GM18951 (cell line): ENCODE measurements around the gene HLCS.

Experiments
- POLR2A ChIP-seq: IDR thresholded peaks from 4 replicates; pipeline ENCODE4 v1.6.1; 2011; ENCODE audit warnings: mild to moderate bottlenecking; ENCODE audit not compliant: insufficient read length, insufficient read depth; ENCODE audit errors: extremely low read depth
- in situ Hi-C: fragments of 300-500 bp; cut with MboI; formaldehyde crosslinking; loops from one replicate; pipeline ENCODE4 v1.12.0; 2022; ENCODE audit warnings: low sequenced_read_pairs, mixed read lengths, inconsistent platforms; ENCODE audit not compliant: unreplicated experiment

Gene HLCS

GRCh38 chr21:36949171-36950141, 17.0 kb downstream of the HLCS start:
- TF ChIP-seq POLR2A = no peak
- in situ Hi-C loops = loop anchor here (25.0 kb wide), 1 partner anchor 312 kb away; no protein-coding TSS in a partner anchor

- in situ Hi-C loops = loop anchor here (25.0 kb wide), 1 partner anchor 311 kb away; no protein-coding TSS in a partner anchor
- TF ChIP-seq POLR2A = no peak
Observed at GRCh38 chr21:36948686-36949085, 17.8 kb downstream of the HLCS start.

- TF ChIP-seq POLR2A = no peak
- in situ Hi-C loops = loop anchor here (25.0 kb wide), 1 partner anchor 310 kb away; no protein-coding TSS in a partner anchor
Observed at GRCh38 chr21:36946949-36947356, 19.5 kb downstream of the HLCS start.

DNA sequence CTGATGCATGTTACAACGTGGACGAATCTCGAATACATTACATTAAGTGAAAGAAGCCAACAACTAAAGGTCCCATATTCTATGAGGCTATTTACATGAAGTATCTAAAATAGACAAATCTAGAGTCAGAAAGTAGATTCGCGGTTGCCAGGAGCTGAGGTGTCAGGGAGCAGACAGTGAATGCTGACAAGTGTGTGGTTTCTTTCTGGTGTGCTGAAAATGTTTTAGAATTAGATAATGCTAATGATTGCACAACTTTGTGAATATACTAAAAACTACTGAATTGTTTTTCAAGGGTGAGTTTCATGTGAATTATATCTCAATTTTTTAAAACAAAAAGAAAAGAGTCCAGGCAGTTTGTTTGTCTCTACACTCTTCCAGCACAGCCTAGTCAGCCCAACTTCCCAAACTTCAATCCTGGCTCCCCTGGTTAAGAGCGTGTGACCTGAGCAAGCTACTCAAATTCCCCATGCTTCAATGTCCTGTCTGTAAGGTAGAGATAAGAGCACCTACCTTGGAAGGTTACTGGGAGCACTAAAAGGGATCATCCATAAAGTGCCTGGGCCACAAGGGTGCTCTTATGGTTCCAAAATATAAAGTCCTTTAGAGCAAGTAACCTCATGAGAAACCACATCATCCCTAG, 20.9 kb downstream of the HLCS start:
- in situ Hi-C loops = loop anchor here (25.0 kb wide), 1 partner anchor 308 kb away; no protein-coding TSS in a partner anchor
- no peak for TF ChIP-seq POLR2A

DNA sequence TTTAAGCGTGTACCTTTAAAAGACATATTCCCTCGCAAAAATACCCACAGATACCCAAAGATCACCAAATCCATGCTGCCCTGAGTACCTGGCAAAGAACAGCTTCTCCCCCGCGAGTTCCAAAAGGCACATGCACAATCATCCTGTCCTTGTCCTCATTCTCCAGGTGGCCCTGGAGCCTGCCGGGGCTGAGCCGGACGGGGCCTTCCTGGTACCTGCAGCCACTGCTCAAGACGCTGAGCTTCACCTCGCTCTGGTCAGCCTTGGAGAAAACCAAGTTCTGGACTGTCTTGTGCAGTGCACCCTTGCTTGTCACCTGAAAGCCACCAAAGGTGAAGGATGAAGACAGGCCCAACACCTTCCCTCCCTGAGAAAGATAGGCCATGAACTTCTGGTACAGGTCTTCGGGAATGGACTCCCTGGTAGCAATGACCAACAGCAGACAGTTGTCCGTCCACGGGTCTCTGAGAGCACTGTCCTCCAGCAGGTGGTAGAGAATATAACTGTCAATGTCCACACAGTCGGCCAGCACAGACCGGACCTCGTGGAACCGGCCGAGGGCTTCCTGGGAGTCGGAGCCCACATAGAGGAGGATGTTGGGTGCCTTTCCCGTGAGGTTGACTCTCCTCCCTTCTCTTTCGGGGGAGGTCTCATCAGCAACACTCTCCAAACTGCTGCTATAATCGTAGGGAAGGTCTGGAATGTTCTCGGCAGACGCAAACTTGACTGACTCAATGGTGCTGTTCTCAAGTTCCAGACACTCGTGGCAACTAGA, 29.9 kb downstream of the HLCS start:
- in situ Hi-C loops = loop anchor here (25.0 kb wide), 1 partner anchor 299 kb away; no protein-coding TSS in a partner anchor
- no peak for TF ChIP-seq POLR2A

GRCh38 chr21:36934864-36935420, 31.5 kb downstream of the HLCS start:
- in situ Hi-C loops = loop anchor here (25.0 kb wide), 1 partner anchor 298 kb away; no protein-coding TSS in a partner anchor
- no peak for TF ChIP-seq POLR2A

GRCh38 chr21:36932161-36932816, 34.2 kb downstream of the HLCS start:
- no peak for TF ChIP-seq POLR2A
- in situ Hi-C loops = loop anchor here (25.0 kb wide), 1 partner anchor 295 kb away; no protein-coding TSS in a partner anchor

DNA sequence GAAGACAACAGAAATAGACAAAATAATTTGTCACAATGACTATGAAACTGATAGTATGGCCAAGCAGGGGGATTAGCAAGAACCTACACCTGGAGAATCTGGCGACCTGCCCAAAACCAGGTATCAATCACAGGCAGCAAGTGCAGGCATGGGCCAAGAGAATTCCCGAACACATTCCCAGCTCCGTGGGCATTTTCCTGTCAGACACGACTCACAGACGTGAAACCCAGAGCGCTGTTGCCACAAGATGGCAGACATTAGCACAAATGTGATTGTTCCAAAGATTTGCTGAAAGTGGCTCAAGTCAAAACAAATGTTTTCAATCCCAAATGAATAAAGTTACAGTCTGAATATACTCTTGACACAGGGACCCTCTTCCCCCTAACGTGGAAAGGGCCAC, 36.8 kb downstream of the HLCS start:
- no peak for TF ChIP-seq POLR2A
- in situ Hi-C loops = loop anchor here (10.0 to 25.0 kb wide), 2 partner anchors 292 to 505 kb away; no protein-coding TSS in a partner anchor

- no peak for TF ChIP-seq POLR2A
- in situ Hi-C loops = loop anchor here (10.0 to 25.0 kb wide), 2 partner anchors 292 to 504 kb away; no protein-coding TSS in a partner anchor
Observed at GRCh38 chr21:36928960-36929359, 37.5 kb downstream of the HLCS start.

DNA sequence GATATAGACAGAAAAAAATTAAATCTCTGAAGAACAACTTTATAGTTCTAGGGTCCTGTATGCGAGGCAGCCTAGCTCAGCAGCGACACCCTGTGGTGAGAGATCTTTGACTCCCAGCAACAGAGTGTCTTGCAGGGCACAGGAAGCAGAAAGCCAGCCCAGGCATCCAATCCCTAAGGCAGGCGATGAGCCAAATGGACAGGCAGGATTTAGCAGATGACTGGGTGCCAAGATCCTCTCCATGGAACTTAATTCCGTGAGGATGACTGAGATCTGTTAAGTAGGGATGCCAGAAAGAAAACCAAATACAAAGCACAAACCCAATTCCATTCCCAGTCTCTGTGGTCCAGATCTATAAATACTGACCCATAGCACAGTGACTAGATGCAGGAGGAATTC, 38.8 kb downstream of the HLCS start:
- no peak for TF ChIP-seq POLR2A
- in situ Hi-C loops = loop anchor here (10.0 to 25.0 kb wide), 2 partner anchors 290 to 503 kb away; no protein-coding TSS in a partner anchor

DNA sequence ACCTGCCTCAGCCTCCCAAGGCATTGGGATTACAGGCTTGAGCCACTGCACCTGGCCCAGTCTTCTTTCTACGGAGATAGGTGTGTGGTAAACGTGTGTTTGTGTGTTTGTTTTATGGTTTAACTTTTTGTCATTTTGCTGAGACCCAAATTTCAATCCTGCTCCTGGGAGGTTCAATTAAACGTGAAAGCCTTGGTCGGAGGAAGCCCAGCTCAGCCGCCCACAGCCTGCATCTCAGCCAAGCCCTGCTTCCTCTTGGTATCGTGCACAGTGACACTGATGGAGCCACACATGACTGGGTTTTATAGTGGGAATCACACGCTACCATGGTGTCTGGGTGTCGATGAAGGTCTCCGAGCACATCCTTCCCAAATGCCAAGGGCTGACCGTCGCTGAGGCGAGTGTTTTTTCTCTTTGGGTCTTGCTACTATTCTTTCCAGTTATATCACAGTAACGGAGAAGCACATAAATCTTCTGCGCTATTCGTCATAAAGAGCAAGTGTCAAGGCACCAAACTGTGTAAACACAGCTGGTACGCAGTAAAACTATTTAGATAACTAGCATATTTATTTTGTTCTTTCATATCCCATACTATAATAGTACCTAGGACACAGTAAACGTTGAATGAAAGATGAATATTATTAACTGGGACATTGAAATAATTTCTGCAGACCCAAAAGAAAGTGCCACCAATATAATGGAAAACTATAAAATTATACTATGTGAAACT, 39.3 kb downstream of the HLCS start:
- no peak for TF ChIP-seq POLR2A
- in situ Hi-C loops = loop anchor here (10.0 to 25.0 kb wide), 2 partner anchors 290 to 502 kb away; no protein-coding TSS in a partner anchor
